ENCODE results near the gene CC2D1B. TPM values are rescaled to one million over a fixed set of nuclear protein-coding genes. Genes with fewer than 3 reads are reported as not detected.

CC2D1B gene
- total RNA-seq, 1 experiment from 2014 or later: 24.3 TPM

GRCh38 chr1:52360595-52360968 lies 5.4 kb downstream of the CC2D1B start:
- Mint-ChIP-seq H3K36me3 (ENCODE audit: insufficient read depth in 1 of 3, low read depth in 3 of 3) (peaks cover 31 to 84% (median 75%) of the 10 kb centered on the region in 3 experiments), H3K27ac (no peak overlapping the region; a peak in 1 of 7 replicates), H3K9me3 (no peaks in the 10 kb centered on the region), H3K4me3 (no peak overlapping the region), H3K4me1 (peaks cover 9 to 13% of the 10 kb centered on the region in 2 experiments), H3K27me3 (ENCODE audit: low read depth) (no peaks in the 10 kb centered on the region)
- Histone ChIP-seq H2BK20ac (ENCODE audit: low read depth, low read length, poor library complexity, severe bottlenecking) (no peak overlapping the region), H3K23ac (ENCODE audit: insufficient read length, low read depth, low read length) (no peak overlapping the region), H3K9me3 (ENCODE audit: control insufficient read depth, low read depth, low read length) (no peaks in the 10 kb centered on the region), H2BK15ac (ENCODE audit: low read depth, low read length) (no peak overlapping the region), H2AK5ac (ENCODE audit: insufficient read length, low read length) (no peak overlapping the region), H2BK5ac (ENCODE audit: insufficient read length, low read length) (no peak overlapping the region), H4K91ac (ENCODE audit: insufficient read length, low read depth, low read length) (no peak overlapping the region), H4K20me1 (ENCODE audit: control insufficient read depth, insufficient read depth, insufficient read length) (no peaks in the 10 kb centered on the region), H3K79me2 (ENCODE audit: insufficient read depth, low read length) (no peaks in the 10 kb centered on the region), H3K4me1 (ENCODE audit: insufficient read depth, low read length) (no peaks in the 10 kb centered on the region), H3K79me1 (ENCODE audit: insufficient read depth, low read depth, low read length, poor library complexity, severe bottlenecking) (no peaks in the 10 kb centered on the region), H3K9ac (ENCODE audit: extremely low read depth, insufficient read length, low read length) (no peak overlapping the region), H3K27me3 (ENCODE audit: insufficient read depth, low read length) (no peaks in the 10 kb centered on the region), H4K8ac (replicated peaks; ENCODE audit: insufficient read length, low read depth, low read length) (no peak overlapping the region), H3K27ac (ENCODE audit: insufficient read length, low read depth, low read length) (no peak overlapping the region), H3K4me2 (ENCODE audit: insufficient read depth, insufficient read length, low read length) (no peak overlapping the region), H3K56ac (ENCODE audit: insufficient read length, low read depth, low read length) (no peak overlapping the region), H2BK120ac (ENCODE audit: low read depth, low read length, poor library complexity, severe bottlenecking) (no peak overlapping the region), H3K18ac (ENCODE audit: insufficient read length, low read depth, low read length) (no peak overlapping the region), H3K14ac (ENCODE audit: insufficient read depth, low read length) (no peak overlapping the region), H3K4ac (ENCODE audit: low read depth, low read length) (no peak overlapping the region), H3T11ph (ENCODE audit: low read length) (no peak overlapping the region), H2AFZ (ENCODE audit: low read length) (no peak overlapping the region), H4K5ac (ENCODE audit: insufficient read length, low read depth, low read length) (no peak overlapping the region), H3K23me2 (ENCODE audit: insufficient read length, low read depth, low read length, poor library complexity, severe bottlenecking) (peaks cover 5% of the 10 kb centered on the region), H2BK12ac (ENCODE audit: insufficient read length, low read depth, low read length) (no peak overlapping the region)
- DNase-seq: no peak
- no peak for TF ChIP-seq CTCF (conservative IDR thresholded peaks at IDR 0.05)
- WGBS (ENCODE audit: extremely low coverage, insufficient read length, low lambda C conversion rate): no CpG with 5 or more reads among the region's 7 CpGs

Data from H9 (cell line).